ENCODE measurements around the gene CMYA5. TPM values are rescaled to one million over a fixed set of nuclear protein-coding genes. Genes with fewer than 3 reads are reported as not detected.

The CMYA5 gene
- polyA plus RNA-seq, 1 experiment: 1.5 TPM

DNA sequence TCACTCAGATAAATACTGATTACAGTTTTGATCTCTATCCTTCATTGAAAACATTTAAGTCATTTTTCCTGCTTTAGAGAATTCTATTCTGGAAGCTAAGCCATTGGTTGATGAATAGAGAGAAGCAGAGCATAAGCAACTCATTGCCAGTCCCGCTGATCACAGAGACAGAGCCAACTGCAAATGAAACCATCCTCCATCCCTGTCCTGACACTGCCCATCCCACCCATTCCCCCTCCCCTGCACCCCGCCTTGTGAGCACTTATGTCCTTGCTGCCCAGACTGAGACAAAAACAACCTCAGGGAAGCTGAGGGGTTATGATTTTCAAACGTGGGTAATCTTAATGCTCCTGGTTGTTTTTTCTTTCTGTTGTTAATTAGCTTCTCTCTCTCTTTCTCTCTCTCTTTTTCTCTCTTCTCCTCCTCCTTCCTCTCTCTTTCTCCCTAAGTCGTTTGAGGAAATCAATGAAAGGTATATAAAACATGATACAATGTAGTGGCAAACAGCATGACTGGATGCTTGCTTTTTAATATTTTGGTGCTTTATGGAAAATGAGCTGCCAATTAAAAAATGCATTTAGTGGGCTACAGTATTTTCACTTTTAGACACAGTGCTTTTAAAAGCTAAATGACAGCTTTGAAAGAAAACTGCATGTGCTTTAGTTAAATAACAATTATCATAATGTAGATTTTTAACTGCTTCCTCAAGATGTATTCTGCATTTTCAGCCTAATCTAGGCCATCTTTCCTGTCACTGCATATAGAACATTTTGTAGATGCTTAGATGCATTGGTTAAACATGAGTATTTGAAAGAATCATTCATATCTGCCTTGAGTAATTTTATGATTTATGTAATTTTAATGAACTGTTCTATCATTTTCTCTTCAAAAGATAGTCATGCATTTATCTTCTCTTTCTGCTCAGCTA lies 57.3 kb downstream of the CMYA5 start:
- TF ChIP-seq CTCF (IDR thresholded peaks at IDR 0.05; ENCODE audit: insufficient read depth, low read depth, low read length): no peak

GRCh38 chr5:79750611-79751510 lies 61.2 kb downstream of the CMYA5 start:
- no peak overlapping the region for H3K4me3 ChIP-seq (ENCODE audit: low read depth, low read length)
- TF ChIP-seq CTCF (IDR thresholded peaks at IDR 0.05; ENCODE audit: insufficient read depth, low read depth, low read length): no peak
- no peaks in the 10 kb centered on the region for H3K27me3 ChIP-seq (ENCODE audit: control insufficient read depth, insufficient read depth, low read length)
- no peak for DNase-seq (ENCODE audit: low read depth)
- CTCF ChIA-PET: interaction anchor here (0.6 kb wide), 1 partner anchor 38 kb away, joined by 4 read pairs; no protein-coding TSS in a partner anchor
- H3K36me3 ChIP-seq (ENCODE audit: control insufficient read depth, insufficient read depth, low read length): no peaks in the 10 kb centered on the region
- POLR2A ChIA-PET: no interaction called here

More for the DNA sequence above, 57.3 kb downstream of the CMYA5 start:
- POLR2A ChIA-PET: no interaction called here
- Histone ChIP-seq H3K27me3 (ENCODE audit: control insufficient read depth, insufficient read depth, low read length) (no peaks in the 10 kb centered on the region), H3K36me3 (ENCODE audit: control insufficient read depth, insufficient read depth, low read length) (no peaks in the 10 kb centered on the region), H3K4me3 (ENCODE audit: low read depth, low read length) (no peak overlapping the region)
- CTCF ChIA-PET: no interaction called here
- no peak for DNase-seq (ENCODE audit: low read depth)

DNA sequence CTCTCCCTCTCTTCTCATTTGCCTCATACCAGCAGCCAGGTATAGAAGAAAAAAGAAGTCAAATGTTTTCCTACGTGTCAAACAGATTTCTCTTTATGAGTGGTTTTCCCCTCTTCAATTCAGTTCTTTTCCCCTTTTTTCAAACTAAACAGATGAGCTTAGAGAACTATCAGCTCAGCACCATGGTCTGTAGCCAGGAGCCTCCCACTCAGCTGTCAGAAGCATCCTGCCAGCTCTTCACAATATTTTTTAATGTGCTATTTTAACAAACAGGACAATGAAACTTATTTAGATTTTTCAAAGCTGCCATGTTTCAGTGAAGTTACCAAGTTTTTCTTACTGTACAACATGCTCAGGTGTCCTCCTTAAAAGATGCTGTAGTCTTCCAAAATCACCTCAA lies 63.5 kb downstream of the CMYA5 start:
- ChIA-PET CTCF (no interaction called here), POLR2A (no interaction called here)
- Histone ChIP-seq H3K36me3 (ENCODE audit: control insufficient read depth, insufficient read depth, low read length) (no peaks in the 10 kb centered on the region), H3K27me3 (ENCODE audit: control insufficient read depth, insufficient read depth, low read length) (no peaks in the 10 kb centered on the region), H3K4me3 (ENCODE audit: low read depth, low read length) (no peak overlapping the region)
- DNase-seq (ENCODE audit: low read depth): no peak
- TF ChIP-seq CTCF (IDR thresholded peaks at IDR 0.05; ENCODE audit: insufficient read depth, low read depth, low read length): no peak

DNA sequence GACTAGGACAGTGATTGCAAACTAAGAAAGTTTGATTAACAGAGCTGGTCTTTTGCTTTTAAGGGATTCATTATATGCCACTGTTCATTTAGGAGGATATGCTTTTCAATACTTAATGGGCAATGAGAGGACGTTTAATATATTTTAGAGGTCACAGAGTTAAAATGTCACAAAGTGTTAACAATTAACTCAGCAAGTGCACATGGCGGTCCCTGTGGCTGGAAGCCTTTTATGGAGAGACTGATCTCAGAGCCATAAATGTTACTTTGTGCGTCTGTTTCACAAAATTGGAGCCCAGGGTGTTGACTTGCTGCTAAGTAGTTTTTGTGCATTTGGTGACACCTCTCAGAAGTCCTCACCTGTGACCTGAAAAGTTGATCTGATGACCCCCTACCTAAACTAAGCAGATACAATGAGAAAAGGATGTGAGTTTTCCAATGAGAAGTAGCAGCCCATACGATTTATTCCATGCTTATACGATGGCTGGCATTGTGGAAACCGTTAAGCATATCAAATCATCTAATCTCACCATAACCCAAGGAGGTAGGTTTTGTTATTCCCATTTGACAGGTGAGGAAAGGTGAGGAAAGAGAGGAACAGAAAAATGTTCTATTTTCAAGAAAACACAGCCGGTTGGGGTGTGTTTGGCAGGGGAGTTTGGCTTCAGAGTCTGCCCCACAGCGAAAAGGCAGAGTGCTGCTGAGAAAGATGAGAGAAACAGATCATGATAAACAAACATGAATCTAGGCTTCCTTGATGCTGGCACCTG lies 64.4 kb downstream of the CMYA5 start:
- DNase-seq (ENCODE audit: low read depth): no peak
- POLR2A ChIA-PET: no interaction called here
- Histone ChIP-seq H3K4me3 (ENCODE audit: low read depth, low read length) (no peak overlapping the region), H3K36me3 (ENCODE audit: control insufficient read depth, insufficient read depth, low read length) (no peaks in the 10 kb centered on the region), H3K27me3 (ENCODE audit: control insufficient read depth, insufficient read depth, low read length) (no peaks in the 10 kb centered on the region)
- CTCF ChIA-PET: no interaction called here
- TF ChIP-seq CTCF (IDR thresholded peaks at IDR 0.05; ENCODE audit: insufficient read depth, low read depth, low read length): no peak

All from BJ (cell line).